ENCODE measurements around the gene GRAP2.

Gene GRAP2

DNA sequence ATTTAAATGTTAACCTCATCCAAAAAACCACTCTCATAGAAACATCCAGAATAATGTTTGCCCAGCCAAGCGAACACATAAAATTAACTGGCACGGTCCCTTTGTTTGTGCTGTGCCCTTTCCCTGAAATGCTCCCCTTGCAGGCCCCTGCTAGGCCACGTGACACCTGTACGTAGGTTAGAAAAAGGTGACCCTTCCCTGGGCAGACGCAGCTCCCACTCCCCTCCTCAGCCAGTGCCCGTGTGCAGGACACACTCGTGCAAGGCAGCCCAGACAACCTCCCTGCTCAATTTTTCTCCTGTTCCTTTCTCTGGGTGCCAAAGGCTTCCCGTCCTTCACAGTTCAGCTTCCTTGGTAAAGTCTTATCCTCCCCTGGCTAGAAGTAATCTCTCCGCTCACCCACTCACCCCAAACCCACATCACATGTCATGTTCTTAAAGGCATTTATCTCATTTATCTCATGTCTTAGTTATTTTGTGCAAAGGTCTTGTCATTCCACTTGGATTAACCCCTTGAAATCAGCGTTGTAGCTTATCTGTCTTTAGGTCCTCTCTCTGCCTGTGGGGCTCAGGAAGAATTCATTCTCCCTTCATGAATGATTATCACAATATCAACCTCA, 114.6 kb downstream of the GRAP2 start:
- no peak for DNase-seq (ENCODE audit: low read depth)

DNA sequence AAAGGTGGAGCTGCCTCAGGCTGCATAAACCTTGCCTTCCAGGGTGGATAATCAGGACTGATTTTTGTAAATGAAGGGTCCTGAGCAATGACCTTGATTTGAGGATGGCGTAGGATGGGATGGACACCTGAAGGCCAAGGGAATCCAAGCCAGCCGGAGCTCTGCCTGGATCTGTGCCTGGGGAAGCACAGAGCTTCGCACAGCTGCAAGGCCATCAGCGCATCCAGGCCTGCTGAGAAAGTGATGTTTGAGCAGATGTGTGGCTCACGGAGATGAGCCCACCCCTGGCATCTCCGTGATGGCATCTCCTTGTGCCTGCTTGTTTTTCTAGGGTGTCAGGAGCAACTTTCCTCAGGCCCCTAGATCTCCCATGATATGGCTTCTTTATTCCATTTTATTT, 117.2 kb downstream of the GRAP2 start:
- no peak for DNase-seq (ENCODE audit: low read depth)

DNA sequence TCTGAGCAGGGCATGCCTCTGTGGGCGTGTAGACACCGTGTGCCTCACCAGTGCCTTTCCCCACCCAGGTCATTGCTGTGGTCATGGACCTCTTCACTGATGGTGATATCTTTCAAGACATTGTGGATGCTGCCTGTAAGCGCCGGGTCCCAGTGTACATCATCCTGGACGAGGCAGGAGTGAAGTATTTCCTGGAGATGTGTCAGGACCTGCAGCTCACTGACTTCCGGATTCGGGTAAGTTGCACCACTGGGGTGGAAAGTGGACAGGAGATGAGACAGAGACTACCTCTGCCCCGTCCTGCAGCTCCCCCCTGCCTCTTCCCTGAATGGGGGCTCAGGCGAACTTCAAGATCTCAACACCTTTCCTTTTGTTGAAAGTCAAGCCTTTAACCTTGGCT, 118.2 kb downstream of the GRAP2 start:
- DNase-seq (ENCODE audit: low read depth): no peak

DNA sequence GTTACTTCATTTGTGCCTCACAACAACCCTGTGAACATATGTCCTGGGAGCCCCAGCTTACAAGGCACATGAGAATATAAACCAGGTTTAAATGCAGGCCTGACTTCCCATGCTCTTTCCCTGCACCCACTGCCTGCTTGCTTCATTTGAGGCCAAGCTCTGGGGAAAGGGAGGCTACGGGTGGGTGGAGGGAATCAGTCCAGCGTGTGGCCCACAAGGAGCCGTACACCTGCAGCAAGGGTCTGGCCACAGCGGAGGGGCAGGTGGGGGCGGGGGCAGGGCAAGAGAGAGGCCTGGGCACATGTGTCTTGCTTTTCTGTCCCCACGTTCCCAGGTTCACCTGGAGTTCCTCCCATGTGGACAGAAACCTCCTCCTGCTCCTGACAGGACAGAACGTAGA, 120.1 kb downstream of the GRAP2 start:
- DNase-seq (ENCODE audit: low read depth): no peak

DNA sequence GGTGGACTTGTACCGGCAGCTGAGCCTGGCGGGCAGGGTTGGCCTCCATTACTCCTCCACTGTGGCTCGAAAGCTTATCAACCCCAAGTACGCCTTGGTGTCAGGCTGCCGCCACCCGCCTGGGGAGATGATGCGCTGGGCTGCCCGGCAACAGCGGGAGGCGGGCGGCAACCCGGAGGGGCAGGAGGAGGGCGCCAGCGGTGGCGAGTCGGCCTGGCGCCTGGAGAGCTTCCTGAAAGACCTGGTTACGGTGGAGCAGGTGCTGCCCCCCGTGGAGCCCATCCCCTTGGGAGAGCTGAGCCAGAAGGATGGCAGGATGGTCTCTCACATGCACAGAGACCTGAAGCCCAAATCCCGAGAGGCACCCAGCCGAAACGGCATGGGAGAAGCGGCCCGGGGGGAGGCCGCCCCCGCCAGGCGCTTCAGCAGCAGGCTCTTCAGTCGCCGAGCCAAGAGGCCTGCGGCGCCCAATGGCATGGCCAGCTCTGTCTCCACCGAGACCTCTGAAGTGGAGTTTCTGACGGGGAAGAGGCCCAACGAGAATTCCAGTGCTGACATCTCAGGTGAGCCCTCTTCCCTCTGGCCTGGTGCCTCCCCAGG, 120.6 kb downstream of the GRAP2 start:
- DNase-seq (ENCODE audit: low read depth): no peak

DNA sequence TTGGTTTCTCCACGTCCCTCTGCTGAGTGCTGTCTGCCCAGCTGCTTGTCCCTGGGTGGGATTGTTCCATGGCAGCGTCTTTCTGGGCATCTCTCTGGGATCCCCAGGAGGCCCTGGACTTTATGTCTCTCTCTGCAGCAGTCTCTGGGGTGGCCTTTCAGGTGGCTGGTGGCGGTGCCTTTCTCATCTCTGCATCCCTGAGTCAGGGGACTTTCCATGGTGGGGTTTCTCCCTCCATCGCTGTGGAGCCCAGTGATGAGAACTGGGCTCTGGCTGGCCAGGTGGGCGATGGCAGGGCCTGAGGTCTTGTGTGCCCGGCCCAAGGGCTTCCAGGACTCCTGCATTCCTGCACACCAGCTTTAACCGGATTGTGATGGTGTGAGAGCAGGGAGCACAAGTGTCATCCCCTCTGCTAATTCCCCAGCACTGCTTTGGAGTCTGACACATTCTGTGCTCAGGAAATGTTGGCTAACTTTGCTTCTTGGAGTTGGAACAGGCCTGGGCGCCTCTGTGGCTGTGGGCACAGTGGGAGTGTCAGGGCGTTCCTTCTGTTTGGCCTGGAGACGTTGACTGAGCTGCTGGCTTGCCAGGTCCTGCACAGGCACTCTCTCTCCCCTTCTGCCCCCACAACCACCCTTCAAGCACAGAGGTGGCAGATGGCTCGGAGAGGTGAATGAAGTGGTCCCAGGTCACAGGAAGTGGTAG, 121.8 kb downstream of the GRAP2 start:
- no peak for DNase-seq (ENCODE audit: low read depth)

Data from non-pigmented ciliary epithelial cell (primary cell).